Airway epithelial cell (primary cell): ENCODE data around the gene RETREG1. TPM values are rescaled to one million over a fixed set of nuclear protein-coding genes. Genes with fewer than 3 reads are reported as not detected.

Source experiments
- total RNA-seq: library from RNA; depleted of rRNA; stranded (reverse); fragments of >200 nt; gene quantifications from 2 replicates; pipeline ENCODE4 v1.2.3, GENCODE V29; 2015

RETREG1 gene
- total RNA-seq, result 0.35 TPM in 1 of 2 replicates, not detected in the other

GRCh38 chr5:16616536-16617273 lies at the start of gene RETREG1:
Gene RETREG1 (minus strand): TSS chr5:16616997. CDS start chr5:16616971, 26 bp downstream.

GRCh38 chr5:16465544-16466432 lies 151.0 kb downstream of the RETREG1 start, which contains the start of gene ZNF622:
Gene ZNF622 (minus strand): TSS chr5:16465800. CDS start chr5:16465665, 135 bp downstream.

Other genes with a start within 250 kb of the RETREG1 start
- 34.4 and 39.4 TPM in 2 replicates for gene ZNF622, start 151.2 kb downstream of the RETREG1 start, total RNA-seq